Effector memory CD4-positive, alpha-beta T cell (primary cell): ENCODE results near the gene XXYLT1.
"Not testable (repeated sequence)": the region's sequence is repeated elsewhere in the genome, so short reads cannot be mapped to it uniquely, and the experiment has no call there.

Experiments used
- DNase-seq, 3 donors: peaks; one replicate each; pipeline ENCODE4 v3.0.0-alpha.2; 2020
- H3K27ac ChIP-seq: 2 replicates; pipeline ENCODE4 v1.7.0; 2013; ENCODE audit warnings: mild to moderate bottlenecking, low read length, moderate library complexity; ENCODE audit not compliant: insufficient read depth, poor library complexity, severe bottlenecking
- H3K27me3 ChIP-seq: replicated peaks from 2 replicates; pipeline ENCODE4 v1.7.0; 2013; ENCODE audit warnings: mild to moderate bottlenecking, low read length; ENCODE audit not compliant: insufficient read depth, control insufficient read depth, poor library complexity, severe bottlenecking
- H3K36me3 ChIP-seq: 2 replicates; pipeline ENCODE4 v1.7.0; 2013; ENCODE audit warnings: mild to moderate bottlenecking, low read length, moderate library complexity; ENCODE audit not compliant: control insufficient read depth, insufficient read depth
- H3K4me1 ChIP-seq: 2 replicates; pipeline ENCODE4 v1.7.0; 2013; ENCODE audit warnings: low read length, mild to moderate bottlenecking; ENCODE audit not compliant: control insufficient read depth, insufficient read depth, poor library complexity, severe bottlenecking
- H3K4me3 ChIP-seq: 2 replicates; pipeline ENCODE4 v1.7.0; 2013; ENCODE audit warnings: low read length, low read depth, mild to moderate bottlenecking; ENCODE audit not compliant: insufficient read depth, poor library complexity, severe bottlenecking
- H3K9me3 ChIP-seq: 2 replicates; pipeline ENCODE4 v1.7.0; 2013; ENCODE audit warnings: mild to moderate bottlenecking, low read length, moderate library complexity; ENCODE audit not compliant: control insufficient read depth

The XXYLT1 gene

DNA sequence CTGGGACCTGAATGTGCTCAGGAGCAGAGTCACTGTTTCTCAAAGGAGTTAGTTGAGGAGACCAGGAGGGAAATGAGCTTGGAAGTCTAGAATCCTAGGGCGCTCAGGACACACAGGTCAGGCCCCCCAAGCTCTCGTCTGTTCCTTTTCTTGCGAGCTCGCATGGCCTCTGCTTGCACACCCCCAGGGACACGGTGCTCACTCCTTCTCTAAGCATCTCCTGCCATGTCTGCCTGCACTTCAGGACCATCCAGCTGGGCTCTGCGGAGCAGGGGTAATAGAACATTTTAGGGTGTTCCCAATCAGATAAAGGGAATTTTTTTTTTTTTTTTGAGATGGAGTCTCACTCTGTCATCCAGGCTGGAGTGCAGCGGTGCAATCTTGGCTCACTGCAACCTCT, 213.2 kb downstream of the XXYLT1 start:
- H3K27me3 ChIP-seq = no peaks in the 10 kb centered on the region
- H3K4me3 ChIP-seq = no peak overlapping the region
- H3K27ac ChIP-seq = no peak overlapping the region
- no peak for DNase-seq
- H3K4me1 ChIP-seq = no peaks in the 10 kb centered on the region
- no peaks in the 10 kb centered on the region for H3K9me3 ChIP-seq
- no peaks in the 10 kb centered on the region for H3K36me3 ChIP-seq

DNA sequence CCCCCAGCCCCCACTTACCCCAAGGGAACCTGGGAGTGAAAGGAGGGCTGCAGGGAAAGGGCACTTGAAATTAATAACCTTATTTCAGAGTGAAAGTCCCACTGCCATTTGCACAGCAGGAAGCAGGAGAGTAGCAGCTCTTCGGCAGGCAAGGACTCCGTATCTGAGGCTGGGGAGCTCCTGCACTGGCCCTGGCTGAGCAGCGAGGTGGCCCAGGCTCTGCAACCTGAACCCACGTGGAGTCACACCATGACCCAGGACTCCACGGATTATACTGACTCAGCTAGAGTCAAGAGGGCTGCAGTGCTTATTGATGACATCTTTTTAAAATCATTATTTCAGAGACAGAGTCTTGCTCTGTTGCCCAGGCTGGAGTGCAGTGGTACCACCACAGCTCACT, 214.5 kb downstream of the XXYLT1 start:
- H3K27ac ChIP-seq = no peak overlapping the region
- no peaks in the 10 kb centered on the region for H3K36me3 ChIP-seq
- no peaks in the 10 kb centered on the region for H3K27me3 ChIP-seq
- H3K9me3 ChIP-seq = no peaks in the 10 kb centered on the region
- no peak overlapping the region for H3K4me3 ChIP-seq
- no peak for DNase-seq
- no peaks in the 10 kb centered on the region for H3K4me1 ChIP-seq

GRCh38 chr3:195054311-195054710, 216.6 kb downstream of the XXYLT1 start:
- Histone ChIP-seq H3K4me3 (no peak overlapping the region), H3K27me3 (no peaks in the 10 kb centered on the region), H3K9me3 (no peaks in the 10 kb centered on the region), H3K27ac (no peak overlapping the region), H3K4me1 (no peaks in the 10 kb centered on the region), H3K36me3 (no peaks in the 10 kb centered on the region)
- no peak for DNase-seq

DNA sequence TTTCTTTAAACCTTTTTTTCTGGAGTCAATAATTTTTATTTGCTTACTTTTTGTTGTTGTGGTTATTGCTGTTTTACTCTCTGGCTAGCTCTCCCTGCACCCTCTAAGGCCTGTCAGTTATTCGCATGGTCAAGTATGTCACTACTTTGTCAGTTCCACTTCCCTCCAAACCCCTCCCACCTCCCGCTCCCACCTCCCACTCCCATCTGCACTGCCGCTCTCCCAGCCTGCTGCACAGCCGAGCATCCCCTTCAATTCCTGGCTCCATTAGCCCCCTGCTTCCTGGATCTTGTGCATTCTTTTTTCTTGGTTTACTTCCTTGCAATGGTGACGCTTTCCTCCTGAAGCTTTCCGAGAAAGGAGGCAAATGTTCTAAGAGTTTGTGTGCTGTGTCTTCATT, 218.0 kb downstream of the XXYLT1 start:
- H3K27me3 ChIP-seq = no peaks in the 10 kb centered on the region
- H3K27ac ChIP-seq = no peak overlapping the region
- H3K4me3 ChIP-seq = no peak overlapping the region
- H3K4me1 ChIP-seq = no peaks in the 10 kb centered on the region
- H3K36me3 ChIP-seq = no peaks in the 10 kb centered on the region
- no peak for DNase-seq
- no peaks in the 10 kb centered on the region for H3K9me3 ChIP-seq

- H3K4me3 ChIP-seq, H3K27ac ChIP-seq, H3K27me3 ChIP-seq, H3K9me3 ChIP-seq, DNase-seq, H3K4me1 ChIP-seq, H3K36me3 ChIP-seq: not testable (repeated sequence)
Observed at GRCh38 chr3:195050296-195050695, 220.7 kb downstream of the XXYLT1 start.

DNA sequence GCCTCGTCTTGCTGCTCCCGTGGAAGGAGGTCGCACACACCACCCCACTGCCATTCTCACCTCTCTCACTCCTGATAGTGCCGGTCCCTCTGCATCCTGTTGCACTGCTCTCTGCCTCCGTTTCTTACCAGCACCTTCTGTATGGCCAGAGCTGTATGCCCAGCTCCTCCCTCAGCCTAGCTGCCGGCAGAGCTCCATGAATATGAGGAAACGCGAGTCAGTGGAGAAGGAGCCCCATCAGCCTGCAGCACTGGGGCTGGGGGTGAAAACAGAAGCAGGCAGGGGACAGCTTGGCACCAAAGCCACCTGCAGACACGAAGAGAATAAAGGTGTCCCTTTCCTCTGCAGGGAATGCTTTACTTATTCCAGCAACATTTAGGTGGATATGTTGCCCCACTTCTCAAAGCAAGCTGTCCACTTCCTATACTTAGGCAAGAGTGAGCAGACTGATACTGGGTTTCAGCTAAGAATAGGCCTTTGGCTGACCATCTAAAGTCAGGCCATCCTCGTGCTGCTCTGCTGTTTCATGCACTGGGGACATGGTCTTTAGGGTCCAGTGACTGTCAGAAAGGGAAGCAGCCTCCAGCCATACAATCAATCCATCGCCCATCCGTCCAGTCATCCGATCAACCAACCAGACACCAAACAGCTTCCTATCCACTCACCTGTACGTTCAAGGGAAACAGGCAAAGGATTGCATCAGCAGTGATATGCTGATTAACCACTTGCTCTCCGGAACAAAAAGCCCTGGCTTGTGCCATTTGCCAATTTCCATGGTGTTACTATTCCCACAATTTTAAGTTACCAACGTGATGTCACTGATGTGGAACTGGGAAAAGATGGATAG, 222.7 kb downstream of the XXYLT1 start:
- no peak overlapping the region for H3K4me3 ChIP-seq
- H3K27me3 ChIP-seq = no peaks in the 10 kb centered on the region
- H3K27ac ChIP-seq = no peak overlapping the region
- H3K4me1 ChIP-seq = no peaks in the 10 kb centered on the region
- no peak for DNase-seq
- no peaks in the 10 kb centered on the region for H3K9me3 ChIP-seq
- no peaks in the 10 kb centered on the region for H3K36me3 ChIP-seq

DNA sequence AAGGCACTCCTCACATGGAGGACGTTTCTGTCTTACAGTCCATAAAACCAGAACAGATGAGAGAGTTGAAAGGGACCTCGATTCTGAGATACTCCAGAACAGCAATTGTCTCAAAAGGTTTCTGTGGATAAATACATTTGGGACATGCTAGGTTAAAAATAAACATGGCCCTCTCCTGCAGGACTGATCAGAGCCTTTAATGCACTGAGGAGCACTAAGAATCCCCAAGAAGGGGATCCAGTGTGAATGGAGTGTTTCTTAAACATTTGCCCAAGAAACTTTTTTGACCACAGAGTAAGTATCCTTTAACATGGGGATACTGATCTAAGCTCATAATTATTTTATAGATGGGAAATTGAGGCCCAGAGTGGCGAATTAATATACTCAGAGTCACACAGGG, 223.4 kb downstream of the XXYLT1 start:
- no peak overlapping the region for H3K27ac ChIP-seq
- DNase-seq = no peak
- H3K27me3 ChIP-seq = no peaks in the 10 kb centered on the region
- H3K4me1 ChIP-seq = no peaks in the 10 kb centered on the region
- no peaks in the 10 kb centered on the region for H3K9me3 ChIP-seq
- no peak overlapping the region for H3K4me3 ChIP-seq
- H3K36me3 ChIP-seq = no peaks in the 10 kb centered on the region

DNA sequence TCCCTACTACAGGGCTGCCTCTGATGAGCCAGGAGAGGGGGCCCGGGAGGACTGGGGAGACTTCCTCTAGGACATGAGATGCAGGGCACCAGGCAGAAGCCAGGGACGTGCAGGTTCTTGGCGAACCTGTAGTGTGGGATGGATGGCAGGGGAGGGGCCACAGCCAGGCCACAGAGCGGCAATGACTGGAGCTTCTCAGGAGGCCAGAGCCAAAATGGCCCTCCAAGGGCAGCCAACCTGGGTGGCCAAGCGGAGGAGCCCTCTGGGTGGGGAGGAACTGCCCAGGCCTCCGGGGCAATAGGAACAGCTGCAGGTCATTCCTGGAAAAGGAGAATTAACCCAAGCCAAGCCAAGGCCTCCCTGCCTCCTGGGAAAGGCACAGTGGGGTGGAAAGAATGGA, 224.5 kb downstream of the XXYLT1 start:
- H3K36me3 ChIP-seq = no peaks in the 10 kb centered on the region
- DNase-seq = no peak
- H3K4me3 ChIP-seq = no peak overlapping the region
- no peak overlapping the region for H3K27ac ChIP-seq
- H3K27me3 ChIP-seq = no peaks in the 10 kb centered on the region
- no peaks in the 10 kb centered on the region for H3K9me3 ChIP-seq
- H3K4me1 ChIP-seq = no peaks in the 10 kb centered on the region

- no peaks in the 10 kb centered on the region for H3K4me1 ChIP-seq
- H3K36me3 ChIP-seq = no peaks in the 10 kb centered on the region
- no peak for DNase-seq
- no peaks in the 10 kb centered on the region for H3K27me3 ChIP-seq
- H3K27ac ChIP-seq = no peak overlapping the region
- no peak overlapping the region for H3K4me3 ChIP-seq
- no peaks in the 10 kb centered on the region for H3K9me3 ChIP-seq
Observed at GRCh38 chr3:195045481-195046210, 225.3 kb downstream of the XXYLT1 start.

- Histone ChIP-seq H3K27ac (no peak overlapping the region), H3K4me3 (no peak overlapping the region)
Observed at GRCh38 chr3:195044411-195044810, 226.5 kb downstream of the XXYLT1 start.

More at GRCh38 chr3:195044411-195044810, 226.5 kb downstream of the XXYLT1 start:
- Histone ChIP-seq H3K36me3 (no peaks in the 10 kb centered on the region), H3K27me3 (no peaks in the 10 kb centered on the region), H3K9me3 (no peaks in the 10 kb centered on the region), H3K4me1 (no peaks in the 10 kb centered on the region)
- DNase-seq = no peak
